HG02884 (cell line): ENCODE results near the gene TUSC7.

Source experiments
- ATAC-seq: cut with Tn5 transposase; IDR thresholded peaks from one replicate; pipeline ENCODE4 v1.9.1; 2021; ENCODE audit warnings: mild to moderate bottlenecking, moderate library complexity; ENCODE audit not compliant: unreplicated experiment

TUSC7 gene

GRCh38 chr3:116709479-116709878 lies at the start of gene TUSC7:
Gene TUSC7, plus strand, starts transcription at chr3:116709779.
- ATAC-seq, result no peak

GRCh38 chr3:116661196-116661595 lies 48.4 kb upstream of the TUSC7 start:
- ATAC-seq, result no peak

- ATAC-seq, result no peak
Measured at GRCh38 chr3:116663161-116664110, 46.1 kb upstream of the TUSC7 start.

GRCh38 chr3:116667324-116667723 lies 42.3 kb upstream of the TUSC7 start:
- no peak for ATAC-seq

- no peak for ATAC-seq
Measured at GRCh38 chr3:116667791-116668190, 41.8 kb upstream of the TUSC7 start.

- ATAC-seq, result no peak
Measured at GRCh38 chr3:116669576-116669975, 40.0 kb upstream of the TUSC7 start.

- ATAC-seq, result no peak
Measured at GRCh38 chr3:116671151-116671550, 38.4 kb upstream of the TUSC7 start.

GRCh38 chr3:116678853-116679252 lies 30.7 kb upstream of the TUSC7 start:
- no peak for ATAC-seq

GRCh38 chr3:116691041-116691440 lies 18.5 kb upstream of the TUSC7 start:
- no peak for ATAC-seq

- no peak for ATAC-seq
Measured at GRCh38 chr3:116701070-116701469, 8.5 kb upstream of the TUSC7 start.

GRCh38 chr3:116702334-116702733 lies 7.2 kb upstream of the TUSC7 start:
- no peak for ATAC-seq

GRCh38 chr3:116707531-116707930 lies 2.0 kb upstream of the TUSC7 start:
- ATAC-seq, result no peak

- no peak for ATAC-seq
Measured at GRCh38 chr3:116716490-116716889, 6.9 kb downstream of the TUSC7 start.

- ATAC-seq, result no peak
Measured at GRCh38 chr3:116717566-116717965, 8.0 kb downstream of the TUSC7 start.

- no peak for ATAC-seq
Measured at GRCh38 chr3:116728454-116728853, 18.9 kb downstream of the TUSC7 start.

GRCh38 chr3:116734243-116734642 lies 24.7 kb downstream of the TUSC7 start:
- no peak for ATAC-seq

GRCh38 chr3:116739678-116740077 lies 30.1 kb downstream of the TUSC7 start:
- ATAC-seq, result no peak

- ATAC-seq, result no peak
Measured at GRCh38 chr3:116740293-116740692, 30.7 kb downstream of the TUSC7 start.

- ATAC-seq, result no peak
Measured at GRCh38 chr3:116741467-116741866, 31.9 kb downstream of the TUSC7 start.

- no peak for ATAC-seq
Measured at GRCh38 chr3:116743062-116743461, 33.5 kb downstream of the TUSC7 start.

- ATAC-seq, result no peak
Measured at GRCh38 chr3:116749388-116749787, 39.8 kb downstream of the TUSC7 start.

GRCh38 chr3:116757315-116757714 lies 47.7 kb downstream of the TUSC7 start:
- no peak for ATAC-seq

- ATAC-seq, result no peak
Measured at GRCh38 chr3:116759316-116759715, 49.7 kb downstream of the TUSC7 start.
